GM21515 (cell line): ENCODE measurements around the gene CNKSR2.

Source experiments
- ATAC-seq: cut with Tn5 transposase; IDR thresholded peaks from one replicate; pipeline ENCODE4 v1.9.1; 2021; ENCODE audit not compliant: unreplicated experiment

CNKSR2 gene

GRCh38 chrX:21662761-21663160, 288.5 kb downstream of the CNKSR2 start:
- ATAC-seq, result no peak

GRCh38 chrX:21666252-21666651, 292.0 kb downstream of the CNKSR2 start:
- ATAC-seq, result no peak

GRCh38 chrX:21666679-21667078, 292.5 kb downstream of the CNKSR2 start:
- ATAC-seq, result no peak

GRCh38 chrX:21674430-21675186, 300.4 kb downstream of the CNKSR2 start:
- ATAC-seq, result no peak

GRCh38 chrX:21675931-21676330, 301.7 kb downstream of the CNKSR2 start:
- no peak for ATAC-seq

- no peak for ATAC-seq
These were observed 303.9 kb downstream of the CNKSR2 start for GRCh38 chrX:21678048-21678612.

GRCh38 chrX:21683941-21684340, 309.7 kb downstream of the CNKSR2 start:
- no peak for ATAC-seq

GRCh38 chrX:21691512-21692018, 317.3 kb downstream of the CNKSR2 start:
- ATAC-seq, result no peak

- no peak for ATAC-seq
These were observed 324.1 kb downstream of the CNKSR2 start for GRCh38 chrX:21698272-21698671.

GRCh38 chrX:21699136-21699535, 324.9 kb downstream of the CNKSR2 start:
- ATAC-seq, result no peak

GRCh38 chrX:21700275-21700674, 326.1 kb downstream of the CNKSR2 start:
- ATAC-seq, result no peak

GRCh38 chrX:21700967-21701366, 326.7 kb downstream of the CNKSR2 start:
- no peak for ATAC-seq

GRCh38 chrX:21702725-21703124, 328.5 kb downstream of the CNKSR2 start:
- ATAC-seq, result no peak
